GM19023 (cell line): ENCODE data around the gene CNTNAP5.
"Not testable (repeated sequence)": the region's sequence is repeated elsewhere in the genome, so short reads cannot be mapped to it uniquely, and the experiment has no call there.

Source experiments
- ATAC-seq: cut with Tn5 transposase; IDR thresholded peaks from one replicate; pipeline ENCODE4 v1.9.1; 2021; ENCODE audit warnings: mild to moderate bottlenecking, moderate library complexity; ENCODE audit not compliant: unreplicated experiment

The CNTNAP5 gene

GRCh38 chr2:124407836-124408534 lies 382.9 kb downstream of the CNTNAP5 start:
- not testable (repeated sequence) for ATAC-seq

DNA sequence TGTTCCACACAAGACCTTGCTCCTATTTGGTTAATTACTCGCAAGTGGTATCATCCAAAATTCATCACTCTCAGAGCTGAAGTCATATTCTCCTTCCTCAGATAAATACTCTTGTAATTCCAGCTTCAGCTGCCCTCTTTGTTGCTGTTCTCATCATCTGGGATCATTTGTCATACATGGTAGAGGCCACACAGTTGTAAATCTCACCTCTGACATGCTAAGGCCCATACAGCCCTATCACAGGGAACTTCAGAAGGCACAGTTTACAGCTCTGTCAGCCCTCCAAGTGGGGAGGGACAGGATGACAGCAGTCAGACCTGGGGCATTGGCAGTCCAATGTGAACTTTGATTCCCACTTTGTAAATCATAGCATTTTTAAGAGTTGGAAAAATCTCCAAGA lies 399.0 kb downstream of the CNTNAP5 start:
- ATAC-seq, result no peak

DNA sequence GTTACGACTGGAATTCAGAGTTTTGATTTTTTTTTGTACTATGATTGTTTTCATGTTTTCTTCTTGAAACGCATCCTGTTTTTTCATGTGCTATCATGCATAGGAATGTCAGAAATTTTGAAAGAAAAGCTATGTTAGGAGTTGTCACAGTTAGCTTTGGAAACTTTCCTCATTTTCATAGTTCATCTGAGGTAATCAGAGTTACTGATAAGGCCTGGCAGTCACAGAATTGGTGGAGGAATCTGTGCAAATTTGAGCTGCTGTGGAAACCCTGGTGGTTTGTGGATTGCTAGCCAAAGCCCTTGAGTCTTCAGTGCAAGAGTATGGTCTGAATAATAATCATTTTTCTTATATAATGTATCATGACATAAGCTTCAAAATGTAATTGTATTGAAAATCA lies 401.0 kb downstream of the CNTNAP5 start:
- no peak for ATAC-seq

DNA sequence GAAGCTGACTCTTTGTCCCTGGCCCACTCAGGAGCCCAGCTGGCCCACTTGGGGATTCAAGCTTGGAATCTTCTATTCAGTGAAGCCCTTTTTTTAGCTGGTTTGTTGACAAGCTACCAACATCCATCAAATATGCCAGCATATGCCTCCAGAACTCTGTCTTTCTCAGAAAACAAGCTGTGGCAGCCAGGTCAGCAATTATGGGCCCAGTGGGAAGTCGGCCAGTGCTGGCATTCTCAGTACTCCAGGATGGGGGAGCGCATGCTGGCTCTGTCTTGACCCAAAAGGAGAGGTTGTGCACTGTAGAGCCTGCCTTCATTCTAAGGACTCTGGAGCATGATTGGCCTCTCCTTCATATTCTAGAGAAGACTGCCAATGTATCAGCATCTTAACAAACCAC lies 401.5 kb downstream of the CNTNAP5 start:
- ATAC-seq, result no peak

DNA sequence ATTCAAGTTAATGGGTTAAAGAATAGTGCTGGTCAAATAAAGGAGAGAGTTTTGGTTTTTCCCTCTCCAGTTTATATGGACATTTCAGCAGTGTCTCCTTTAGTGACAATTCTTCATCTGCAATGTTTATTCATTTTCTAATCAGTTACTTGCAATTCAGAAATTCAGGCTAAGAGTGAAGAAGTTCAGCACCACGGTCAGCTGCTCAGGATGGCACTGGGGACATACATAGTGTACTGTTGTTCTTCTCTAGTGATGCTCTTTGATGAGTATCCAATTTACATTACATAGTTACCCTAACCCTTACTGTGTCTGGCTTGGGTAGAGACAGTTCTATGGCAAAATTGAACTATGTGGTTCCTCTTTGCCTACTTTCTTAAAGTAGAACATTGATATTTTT lies 412.7 kb downstream of the CNTNAP5 start:
- no peak for ATAC-seq

- no peak for ATAC-seq
These were observed 425.4 kb downstream of the CNTNAP5 start for GRCh38 chr2:124450481-124450880.

DNA sequence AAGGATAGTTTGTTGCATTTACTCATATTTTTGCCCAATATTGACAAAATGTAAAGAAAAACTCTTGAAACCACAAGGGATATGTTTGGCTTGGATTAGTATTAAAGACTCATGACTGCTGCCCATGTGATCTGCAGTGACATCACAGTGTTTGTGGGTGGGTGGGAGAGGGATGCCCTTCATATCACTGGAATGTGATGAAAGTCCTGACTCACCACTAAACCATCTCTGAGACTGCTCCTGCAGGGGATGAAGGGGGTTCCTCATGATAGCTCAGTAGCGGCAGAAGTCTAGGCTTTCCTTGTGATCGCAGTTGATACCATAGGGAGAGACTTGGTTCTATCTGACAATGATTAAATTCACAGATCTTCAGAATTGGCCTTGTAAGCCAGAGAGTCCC lies 451.2 kb downstream of the CNTNAP5 start:
- no peak for ATAC-seq

DNA sequence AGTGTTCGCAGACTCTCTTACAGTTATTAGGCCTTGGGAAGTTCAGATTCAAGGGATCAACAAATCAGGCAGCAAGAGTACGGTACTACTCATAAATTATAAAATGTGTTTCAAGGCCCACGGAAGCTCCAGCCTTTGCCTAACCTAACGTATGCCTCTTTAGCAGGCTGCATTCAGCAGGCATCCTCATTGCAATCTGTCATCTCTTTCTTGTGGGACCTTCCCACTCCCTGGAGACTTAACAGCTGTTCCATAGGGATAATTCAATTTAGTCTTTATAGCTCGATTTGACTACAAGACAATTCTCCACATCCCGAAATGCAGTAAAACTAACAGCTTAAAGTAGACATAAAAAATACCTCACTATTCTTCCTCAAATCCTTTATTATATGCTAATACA lies 453.7 kb downstream of the CNTNAP5 start:
- ATAC-seq, result no peak

DNA sequence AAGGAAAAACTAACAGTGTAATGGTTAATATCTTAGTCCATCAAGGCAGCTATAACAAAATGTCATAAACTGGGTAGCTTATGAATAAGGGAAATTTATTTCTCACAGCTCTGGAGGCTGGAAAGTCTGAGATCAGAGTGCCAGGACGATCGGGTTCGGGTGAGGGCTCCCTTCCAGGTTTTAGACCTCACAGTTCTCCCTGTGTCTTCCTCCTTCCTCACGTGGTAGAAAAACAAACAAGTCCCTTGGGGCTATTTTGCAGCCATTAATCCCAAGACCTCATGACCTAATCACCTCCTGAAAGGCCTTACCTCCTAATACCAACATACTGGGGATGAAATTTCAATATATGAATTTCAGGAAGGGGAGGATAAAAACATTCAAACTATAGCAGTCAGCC lies 455.9 kb downstream of the CNTNAP5 start:
- ATAC-seq, result no peak

GRCh38 chr2:124482044-124482443 lies 457.0 kb downstream of the CNTNAP5 start:
- ATAC-seq, result no peak

DNA sequence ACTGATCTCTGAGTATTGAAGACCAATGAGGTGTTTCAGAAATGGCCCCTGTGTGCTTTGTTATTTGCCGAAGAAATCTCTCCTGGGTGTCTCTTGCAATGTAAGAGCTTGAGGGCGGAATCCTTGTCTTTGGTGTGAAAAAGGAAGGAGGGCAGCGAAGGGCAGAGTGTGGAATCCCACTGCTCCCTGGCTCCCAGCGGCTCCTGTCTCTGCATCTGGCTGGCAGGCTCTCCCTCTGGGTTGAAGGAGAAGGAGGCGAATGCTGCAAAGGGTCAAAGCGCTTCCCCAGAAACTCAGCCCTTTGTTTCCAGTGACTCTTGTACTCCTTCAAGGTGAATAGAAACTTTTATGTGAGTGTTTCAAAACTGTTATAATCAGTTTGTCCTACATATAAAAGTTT lies 457.5 kb downstream of the CNTNAP5 start:
- no peak for ATAC-seq

GRCh38 chr2:124485659-124486058 lies 460.6 kb downstream of the CNTNAP5 start:
- ATAC-seq, result no peak

- no peak for ATAC-seq
These were observed 464.6 kb downstream of the CNTNAP5 start for GRCh38 chr2:124489686-124490085.

DNA sequence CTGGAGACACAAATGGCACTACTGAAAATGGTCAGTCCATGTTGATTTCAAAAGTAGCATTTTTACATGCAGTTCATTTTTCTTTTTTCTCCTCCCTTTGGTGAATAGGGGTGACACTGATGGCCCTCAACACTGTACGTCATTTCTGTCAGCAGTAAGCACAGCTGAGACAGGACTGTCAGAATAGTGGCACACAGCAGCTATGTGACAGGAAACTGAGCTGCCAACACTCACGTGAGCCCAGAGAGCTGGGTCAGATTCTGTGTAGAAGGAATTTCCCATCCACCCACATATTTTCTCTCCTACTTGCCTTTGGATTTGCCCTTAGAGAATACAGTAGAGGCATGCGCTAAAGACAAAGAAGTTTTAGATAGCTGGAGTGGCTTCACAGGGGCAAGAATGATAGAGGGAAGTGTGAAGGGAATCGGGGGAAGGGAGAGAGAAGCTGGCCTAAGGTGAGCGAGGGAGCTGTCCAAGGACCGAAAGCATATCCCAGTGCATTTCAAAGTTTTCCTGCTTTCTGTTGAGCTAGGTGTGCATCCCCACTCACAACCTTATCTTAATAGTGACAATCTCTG lies 476.6 kb downstream of the CNTNAP5 start:
- ATAC-seq, result no peak

DNA sequence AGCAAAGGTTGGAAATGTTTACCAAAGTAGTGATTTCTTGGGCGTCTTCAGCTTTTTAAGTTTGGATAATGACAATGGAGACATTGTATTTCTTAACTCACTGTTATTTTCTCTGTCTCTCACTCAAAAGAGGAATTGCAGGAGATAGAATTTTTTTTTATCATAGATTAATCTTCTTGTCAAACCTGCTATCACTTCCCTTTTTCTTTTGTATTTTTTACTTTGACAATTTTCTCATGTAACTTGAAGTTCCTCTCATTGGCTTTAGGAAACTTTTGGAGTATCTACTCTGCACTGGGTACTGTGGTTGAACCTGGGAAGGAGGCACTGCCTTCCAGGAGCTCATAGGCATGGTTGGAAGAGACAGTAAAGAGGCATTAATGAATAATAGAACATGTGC lies 489.1 kb downstream of the CNTNAP5 start:
- ATAC-seq, result no peak

- no peak for ATAC-seq
These were observed 495.9 kb downstream of the CNTNAP5 start for GRCh38 chr2:124520953-124521352.

GRCh38 chr2:124523096-124523495 lies 498.0 kb downstream of the CNTNAP5 start:
- no peak for ATAC-seq

DNA sequence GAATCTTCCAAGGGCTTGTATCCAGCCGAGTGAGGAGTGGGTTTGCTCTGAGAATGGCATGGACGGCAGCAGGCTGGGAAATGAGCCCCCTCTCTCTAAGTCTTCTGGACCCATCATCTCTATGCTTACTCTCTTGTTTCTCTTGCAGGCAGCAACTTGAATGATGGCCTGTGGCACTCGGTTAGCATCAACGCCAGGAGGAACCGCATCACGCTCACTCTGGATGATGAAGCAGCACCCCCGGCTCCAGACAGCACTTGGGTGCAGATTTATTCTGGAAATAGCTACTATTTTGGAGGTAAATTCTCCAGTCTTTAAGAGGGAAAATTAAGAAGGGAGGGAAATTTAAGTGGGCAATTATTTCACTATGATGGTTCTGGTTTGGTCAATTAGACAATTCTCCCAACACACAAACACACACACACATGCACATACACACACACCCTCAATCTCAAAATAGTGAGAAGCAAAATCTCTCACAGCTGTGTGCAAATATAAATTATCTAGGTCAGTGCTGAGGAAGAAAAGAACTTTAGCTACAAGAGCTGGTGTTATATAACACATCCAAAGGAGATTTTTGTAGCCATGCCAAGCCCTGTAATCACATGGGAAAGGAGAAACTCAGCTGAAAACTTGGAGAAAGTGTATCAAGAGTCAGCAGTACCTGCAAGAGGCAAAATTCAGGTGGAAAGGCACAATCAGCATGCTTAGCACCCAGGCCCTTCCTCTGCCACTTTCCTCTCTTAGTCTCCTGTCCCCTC lies 499.2 kb downstream of the CNTNAP5 start:
- ATAC-seq, result no peak

DNA sequence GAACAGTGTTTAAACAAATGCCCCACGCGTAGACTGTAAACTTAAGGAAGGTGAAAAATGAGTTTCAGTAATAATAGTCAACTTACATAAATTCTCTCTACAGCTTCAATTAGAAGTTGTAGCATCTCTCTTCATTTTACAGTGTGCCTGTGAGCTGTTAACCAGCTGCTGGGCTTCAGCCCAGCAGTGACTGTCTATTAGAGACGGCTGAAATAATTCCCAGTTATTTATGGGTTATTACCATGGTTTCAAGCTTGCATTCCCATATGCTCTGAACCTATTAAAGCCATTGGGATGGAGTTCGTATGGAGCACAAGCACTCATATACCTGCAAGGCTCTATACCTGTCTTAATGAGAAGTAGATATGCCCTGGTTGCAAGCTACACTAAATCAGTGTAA lies 501.1 kb downstream of the CNTNAP5 start:
- ATAC-seq, result no peak

DNA sequence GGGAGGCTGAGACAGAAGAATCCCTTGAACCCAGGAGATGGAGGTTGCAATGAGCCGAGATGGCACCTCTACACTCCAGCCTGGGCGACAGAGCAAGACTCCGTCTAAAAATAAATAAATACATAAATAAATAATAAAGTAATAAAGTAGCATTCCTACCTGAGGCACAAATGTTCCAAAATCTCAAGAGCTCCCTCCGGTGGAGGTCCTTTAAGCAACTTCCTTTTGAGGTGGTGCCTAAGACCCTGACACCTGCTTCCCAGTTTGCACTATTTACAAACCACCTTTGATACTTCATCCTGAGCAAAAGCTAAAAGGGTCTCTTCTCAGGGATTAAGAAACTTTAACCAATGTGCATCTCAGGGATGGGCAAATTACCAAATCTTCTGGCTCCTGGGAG lies 505.1 kb downstream of the CNTNAP5 start:
- no peak for ATAC-seq

GRCh38 chr2:124533226-124533954 lies 508.3 kb downstream of the CNTNAP5 start:
- no peak for ATAC-seq

- ATAC-seq, result no peak
These were observed 508.9 kb downstream of the CNTNAP5 start for GRCh38 chr2:124534028-124534427.
